Midbrain (tissue), 1 donor: ENCODE data around the gene ITPK1.
"Not testable (repeated sequence)": the region's sequence is repeated elsewhere in the genome, so short reads cannot be mapped to it uniquely, and the experiment has no call there.

Source experiments
- DNase-seq: peaks from one replicate; lab custom pipeline; 2025; lab: John Stamatoyannopoulos, UW

Gene ITPK1

GRCh38 chr14:93084866-93085857, 30.6 kb downstream of the ITPK1 start:
- DNase-seq: no peak

- DNase-seq: no peak
These were observed 31.3 kb downstream of the ITPK1 start for GRCh38 chr14:93084402-93084801.

- no peak for DNase-seq
These were observed 31.8 kb downstream of the ITPK1 start for GRCh38 chr14:93083917-93084316.

- no peak for DNase-seq
These were observed 33.1 kb downstream of the ITPK1 start for GRCh38 chr14:93082576-93083001.

GRCh38 chr14:93081876-93082570, 33.7 kb downstream of the ITPK1 start:
- peak; percentile 23 for DNase-seq

GRCh38 chr14:93079865-93080403, 35.8 kb downstream of the ITPK1 start:
- no peak for DNase-seq

- DNase-seq: no peak
These were observed 36.4 kb downstream of the ITPK1 start for GRCh38 chr14:93079321-93079720.

- no peak for DNase-seq
These were observed 36.9 kb downstream of the ITPK1 start for GRCh38 chr14:93078870-93079269.

- no peak for DNase-seq
These were observed 39.0 kb downstream of the ITPK1 start for GRCh38 chr14:93076755-93077154.

- DNase-seq: no peak
These were observed 39.8 kb downstream of the ITPK1 start for GRCh38 chr14:93075891-93076290.

GRCh38 chr14:93073910-93074769, 41.6 kb downstream of the ITPK1 start:
- peak; percentile 35 for DNase-seq

- DNase-seq: no peak
These were observed 42.4 kb downstream of the ITPK1 start for GRCh38 chr14:93073358-93073707.

- no peak for DNase-seq
These were observed 42.9 kb downstream of the ITPK1 start for GRCh38 chr14:93072659-93073357.

- no peak for DNase-seq
These were observed 47.0 kb downstream of the ITPK1 start for GRCh38 chr14:93068711-93069110.

- DNase-seq: no peak
These were observed 48.6 kb downstream of the ITPK1 start for GRCh38 chr14:93067088-93067487.

- DNase-seq: no peak
These were observed 50.4 kb downstream of the ITPK1 start for GRCh38 chr14:93065272-93065730.

- DNase-seq: no peak
These were observed 51.1 kb downstream of the ITPK1 start for GRCh38 chr14:93064411-93065271.

- DNase-seq: no peak
These were observed 52.3 kb downstream of the ITPK1 start for GRCh38 chr14:93063393-93063792.

GRCh38 chr14:93062890-93063289, 52.8 kb downstream of the ITPK1 start:
- no peak for DNase-seq

GRCh38 chr14:93062013-93062412, 53.7 kb downstream of the ITPK1 start:
- DNase-seq: not testable (repeated sequence)
